Measurements from ENCODE around the gene NUPR1.

GRCh38 chr16:28511801-28512789, 26.7 kb downstream of the NUPR1 start:
- TF ChIP-seq CTCF (IDR thresholded peaks at IDR 0.05 in 4 of 5, conservative IDR thresholded peaks at IDR 0.05 in 1 of 5) (no peak), POLR2A (IDR thresholded peaks at IDR 0.05) (no peak)
